ENCODE results near the gene ENDOV.

Gene ENDOV

DNA sequence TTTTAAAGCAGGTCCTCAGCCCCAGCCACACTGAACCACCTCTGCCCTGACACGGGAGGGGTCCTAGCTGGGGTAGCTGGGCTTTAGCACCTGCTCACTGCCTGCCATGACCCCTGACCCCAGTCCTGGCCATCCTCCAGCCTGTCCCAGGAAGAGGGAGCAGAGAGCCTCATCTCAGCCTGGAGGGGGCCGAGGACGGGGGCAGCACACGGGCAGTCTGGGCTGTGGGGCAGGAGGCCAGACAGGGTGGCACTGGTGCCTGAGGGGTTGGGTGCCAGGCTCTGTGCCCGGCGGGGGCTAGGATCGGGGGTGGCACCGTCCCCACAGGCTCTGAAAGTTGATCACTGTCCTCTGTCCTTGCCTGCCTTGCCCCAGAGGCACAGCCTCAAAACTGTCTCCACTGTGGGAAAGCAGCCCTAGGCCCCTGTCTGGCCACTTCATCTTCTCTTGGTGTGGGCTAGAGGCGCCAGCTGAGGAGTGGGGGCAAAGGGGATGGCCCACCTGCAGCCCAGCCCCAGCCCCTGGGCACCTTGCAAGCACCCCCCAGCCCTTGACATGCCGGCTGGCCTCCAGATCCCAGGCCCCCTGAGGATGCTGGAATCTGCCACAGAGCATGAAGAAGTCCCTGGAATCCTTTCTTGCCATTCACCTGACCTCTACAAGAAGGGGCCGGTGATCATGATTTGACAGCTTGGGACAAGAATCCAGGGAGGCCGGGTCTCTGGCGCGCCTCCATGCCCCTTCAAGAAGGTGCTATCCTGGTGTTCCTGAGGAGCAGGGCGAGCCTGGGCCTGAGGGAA is 15.7 kb downstream of the ENDOV start:
- no peak for DNase-seq (ENCODE audit: extremely low spot score)
- ChIA-PET CTCF (no interaction called here), POLR2A (interaction anchor here (0.6 to 1.2 kb wide), 2 partner anchors 24 to 115 kb away, joined by 3 to 6 read pairs; no protein-coding TSS in a partner anchor)
- TF ChIP-seq, protein P1, sequence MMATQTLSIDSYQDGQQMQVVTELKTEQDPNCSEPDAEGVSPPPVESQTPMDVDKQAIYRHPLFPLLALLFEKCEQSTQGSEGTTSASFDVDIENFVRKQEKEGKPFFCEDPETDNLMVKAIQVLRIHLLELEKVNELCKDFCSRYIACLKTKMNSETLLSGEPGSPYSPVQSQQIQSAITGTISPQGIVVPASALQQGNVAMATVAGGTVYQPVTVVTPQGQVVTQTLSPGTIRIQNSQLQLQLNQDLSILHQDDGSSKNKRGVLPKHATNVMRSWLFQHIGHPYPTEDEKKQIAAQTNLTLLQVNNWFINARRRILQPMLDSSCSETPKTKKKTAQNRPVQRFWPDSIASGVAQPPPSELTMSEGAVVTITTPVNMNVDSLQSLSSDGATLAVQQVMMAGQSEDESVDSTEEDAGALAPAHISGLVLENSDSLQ (IDR thresholded peaks at IDR 0.05), result no peak
- TF ChIP-seq SP1 (IDR thresholded peaks at IDR 0.05) (no peak), ZNF384 (IDR thresholded peaks at IDR 0.05) (no peak), SUZ12 (IDR thresholded peaks at IDR 0.05) (no peak), FOXK2 (IDR thresholded peaks at IDR 0.05) (no peak), HDGF (IDR thresholded peaks at IDR 0.05; ENCODE audit: borderline replicate concordance) (no peak), L3MBTL2 (conservative IDR thresholded peaks at IDR 0.05) (no peak), ELF4 (IDR thresholded peaks at IDR 0.05) (no peak), FOXA1 (IDR thresholded peaks at IDR 0.05) (no peak), LEF1 (IDR thresholded peaks at IDR 0.05; ENCODE audit: borderline replicate concordance) (no peak), ARNT (IDR thresholded peaks at IDR 0.05) (no peak), CTBP1 (IDR thresholded peaks at IDR 0.05; ENCODE audit: borderline replicate concordance) (no peak), FOXM1 (IDR thresholded peaks at IDR 0.05; ENCODE audit: borderline replicate concordance) (no peak), BHLHE40 (IDR thresholded peaks at IDR 0.05; ENCODE audit: borderline replicate concordance) (no peak), NFRKB (IDR thresholded peaks at IDR 0.05) (no peak), TARDBP (IDR thresholded peaks at IDR 0.05) (no peak)

DNA sequence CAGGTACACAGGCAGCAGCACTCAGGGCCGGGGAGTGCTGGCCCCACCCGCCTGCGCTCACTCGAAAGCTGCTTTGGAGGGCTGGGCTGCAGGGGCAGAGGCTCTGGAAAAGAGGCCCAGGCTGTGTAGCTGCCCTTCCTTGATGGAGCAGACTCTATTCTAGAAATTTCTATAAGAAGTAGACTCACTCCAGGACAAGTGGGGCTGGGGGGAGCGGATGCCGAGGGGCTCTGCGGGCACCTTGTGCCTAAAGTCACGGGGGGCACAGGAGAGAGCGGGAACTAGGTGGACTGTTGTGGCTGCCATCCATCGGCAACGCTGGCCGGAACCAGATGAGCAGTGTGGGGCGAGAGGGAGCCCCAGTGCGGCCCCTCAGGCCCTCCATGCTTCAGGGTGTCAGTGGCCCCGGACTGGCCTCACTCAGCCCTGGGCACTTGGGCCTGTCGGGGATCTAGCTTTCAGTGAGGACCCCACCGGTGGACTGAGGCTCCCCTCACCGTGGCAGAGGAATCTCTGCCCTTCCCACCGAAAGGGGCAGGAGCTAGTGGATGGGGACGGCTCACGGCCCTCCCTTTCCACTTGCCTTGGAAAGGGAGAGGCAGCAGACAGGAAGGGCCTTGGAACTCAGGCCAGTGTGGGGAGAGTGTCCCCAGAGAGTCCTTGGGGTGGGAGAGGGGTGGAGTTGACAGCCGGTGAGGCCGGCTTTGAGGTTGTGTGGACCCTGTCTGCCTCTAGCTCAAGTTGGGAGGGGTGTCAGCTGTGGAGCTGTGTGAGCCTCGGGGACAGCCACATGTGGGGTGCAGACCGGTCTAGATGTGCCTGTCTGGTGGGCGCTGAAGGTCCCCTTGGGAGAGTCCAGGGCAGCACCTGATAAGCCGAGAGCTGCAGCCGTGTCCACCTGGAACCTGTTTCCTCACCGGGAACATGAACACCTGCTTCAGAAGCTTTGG is 16.6 kb downstream of the ENDOV start:
- no peak for DNase-seq (ENCODE audit: extremely low spot score)
- TF ChIP-seq ARNT (IDR thresholded peaks at IDR 0.05) (no peak), FOXK2 (IDR thresholded peaks at IDR 0.05) (no peak), NFRKB (IDR thresholded peaks at IDR 0.05) (no peak), LEF1 (IDR thresholded peaks at IDR 0.05; ENCODE audit: borderline replicate concordance) (no peak), CTBP1 (IDR thresholded peaks at IDR 0.05; ENCODE audit: borderline replicate concordance) (no peak), SP1 (IDR thresholded peaks at IDR 0.05) (no peak), ZNF384 (IDR thresholded peaks at IDR 0.05) (no peak), HDGF (IDR thresholded peaks at IDR 0.05; ENCODE audit: borderline replicate concordance) (no peak), BHLHE40 (IDR thresholded peaks at IDR 0.05; ENCODE audit: borderline replicate concordance) (no peak), SUZ12 (IDR thresholded peaks at IDR 0.05) (no peak), FOXA1 (IDR thresholded peaks at IDR 0.05) (no peak), TARDBP (IDR thresholded peaks at IDR 0.05) (no peak), ELF4 (IDR thresholded peaks at IDR 0.05) (no peak), FOXM1 (IDR thresholded peaks at IDR 0.05; ENCODE audit: borderline replicate concordance) (no peak), L3MBTL2 (conservative IDR thresholded peaks at IDR 0.05) (no peak)
- TF ChIP-seq, protein P1 (IDR thresholded peaks at IDR 0.05), result no peak
- ChIA-PET CTCF (interaction anchor here (0.6 kb wide), 1 partner anchor 585 kb away, joined by 3 read pairs; no protein-coding TSS in a partner anchor), POLR2A (interaction anchor here (1.2 kb wide), 2 partner anchors 23 kb away, joined by 3 to 6 read pairs; no protein-coding TSS in a partner anchor)

DNA sequence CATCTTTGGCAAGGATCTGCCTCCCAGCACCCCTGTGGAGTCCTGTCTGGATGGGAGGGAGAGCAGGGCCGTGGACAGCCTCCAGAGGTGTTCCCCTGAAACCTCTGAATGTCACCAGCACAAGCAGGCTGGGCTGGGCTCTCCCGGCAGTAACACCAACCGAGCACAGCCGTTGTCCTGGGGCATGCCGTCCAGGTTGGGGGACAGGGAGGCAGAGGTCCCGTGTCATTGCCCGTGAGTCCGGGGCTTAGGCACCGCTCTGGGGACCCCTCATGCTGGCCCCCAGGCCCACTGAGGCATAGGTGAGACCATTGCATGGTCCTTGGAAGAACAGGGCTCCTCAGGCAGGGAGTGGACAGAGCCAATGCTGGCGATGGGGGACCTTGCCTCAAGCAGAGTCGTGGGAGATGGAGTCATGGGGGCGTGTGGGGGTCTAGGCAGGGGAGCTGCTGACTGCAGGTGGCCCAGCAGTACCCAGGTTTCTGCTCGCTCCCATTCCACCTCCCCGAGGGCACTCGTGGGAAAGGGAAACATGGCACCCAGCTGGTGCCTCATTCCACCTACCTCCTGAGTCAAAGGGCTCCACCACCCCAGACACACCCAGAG is 17.5 kb downstream of the ENDOV start:
- TF ChIP-seq FOXK2 (IDR thresholded peaks at IDR 0.05), result no peak
- DNase-seq (ENCODE audit: extremely low spot score), result no peak
- CTCF ChIA-PET, result no interaction called here
- POLR2A ChIA-PET, result interaction anchor here (0.7 to 1.4 kb wide), 4 partner anchors 22 to 112 kb away, joined by 3 to 6 read pairs (median 4); partner anchors contain the start of gene RPTOR

DNA sequence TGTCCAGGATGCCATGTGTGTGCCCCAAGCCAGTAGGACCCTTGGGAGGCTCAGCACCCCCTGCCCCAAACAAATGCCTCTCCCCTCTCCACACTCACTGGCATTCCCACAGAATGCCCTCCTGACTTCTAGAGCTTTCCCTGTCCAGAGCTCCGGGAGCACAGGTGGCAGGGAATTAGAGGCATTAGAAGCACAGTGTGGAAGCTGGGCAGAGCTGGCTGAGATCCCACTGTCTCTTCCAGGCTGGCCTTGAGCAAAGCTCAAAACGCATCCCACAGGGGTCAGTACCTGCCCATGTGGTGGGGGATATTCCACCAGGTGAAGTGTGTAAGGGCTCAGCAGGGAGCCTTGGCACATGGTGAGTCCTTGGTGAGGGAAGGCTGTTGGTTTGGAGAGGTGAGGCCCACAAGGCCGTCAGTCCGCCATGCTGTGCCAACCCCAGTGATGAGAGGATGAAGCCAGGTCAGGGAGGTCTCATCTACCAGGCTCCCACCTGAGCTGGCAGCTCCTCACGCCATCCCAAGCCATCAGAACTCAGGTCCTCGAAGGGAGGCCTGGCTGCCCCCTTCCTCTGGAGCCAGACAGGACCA is 18.1 kb downstream of the ENDOV start:
- CTCF ChIA-PET, result interaction anchor here (0.6 kb wide), 1 partner anchor 9 kb away, joined by 3 read pairs; no protein-coding TSS in a partner anchor
- TF ChIP-seq CTBP1 (IDR thresholded peaks at IDR 0.05; ENCODE audit: borderline replicate concordance) (no peak), SUZ12 (IDR thresholded peaks at IDR 0.05) (no peak), BHLHE40 (IDR thresholded peaks at IDR 0.05; ENCODE audit: borderline replicate concordance) (no peak), ELF4 (IDR thresholded peaks at IDR 0.05) (no peak), SP1 (IDR thresholded peaks at IDR 0.05) (no peak), L3MBTL2 (conservative IDR thresholded peaks at IDR 0.05) (no peak), LEF1 (IDR thresholded peaks at IDR 0.05; ENCODE audit: borderline replicate concordance) (no peak), FOXA1 (IDR thresholded peaks at IDR 0.05) (no peak), NFRKB (IDR thresholded peaks at IDR 0.05) (no peak)
- TF ChIP-seq, protein P1 (IDR thresholded peaks at IDR 0.05), result no peak
- DNase-seq (ENCODE audit: extremely low spot score), result no peak
- POLR2A ChIA-PET, result interaction anchor here (0.6 to 1.4 kb wide), 4 partner anchors 20 to 112 kb away, joined by 3 to 6 read pairs (median 4); partner anchors contain the start of gene RPTOR
